Adrenal gland (tissue), 5 donors: Measurements from ENCODE around the gene GASK1A.

Experiments
- CTCF ChIP-seq, 6 experiments: fragments of 450-650 bp in 4 of 6; fragments of 200-600 bp in 2 of 6; sonication (generic) in 1 of 6; IDR thresholded peaks; 1 replicate in 5 of 6; 2 replicates in 1 of 6; pipeline versions ENCODE4 v1.5.1 to v1.8.0; 2016 to 2021; ENCODE audit warnings: antibody characterized with exemption in 6 of 6, mild to moderate bottlenecking in 2 of 6, moderate library complexity in 1 of 6
- POLR2A ChIP-seq, 2 donors: fragments of 450-650 bp; IDR thresholded peaks; one replicate each; pipeline ENCODE4 v1.6.1; 2017; ENCODE audit warnings: antibody characterized with exemption in 2 of 2, mild to moderate bottlenecking in 2 of 2, moderate library complexity in 1 of 2
- donor health status: DM: no; HTN: no; CAD: no.

GRCh38 chr3:42936157-42936981, 42.7 kb upstream of the GASK1A start:
- TF ChIP-seq CTCF (IDR thresholded peaks at IDR 0.05) (no peak), POLR2A (IDR thresholded peaks at IDR 0.05) (no peak)
